NCI-H2227 (cell line): Measurements from ENCODE around the gene HASPIN.

ENCODE experiments used
- DNase-seq: peaks from one replicate; lab custom pipeline; 2025; ENCODE audit not compliant: unreplicated experiment; lab: John Stamatoyannopoulos, UW

Gene HASPIN

GRCh38 chr17:3723556-3724377 lies at the start of gene HASPIN:
HASPIN (plus strand) TSS chr17:3723903; CDS start chr17:3723936, 33 bp downstream.
- DNase-seq: peak; percentile 95

- no peak for DNase-seq
Observed at GRCh38 chr17:3675886-3676285, 47.8 kb upstream of the HASPIN start.

- DNase-seq: no peak
Observed at GRCh38 chr17:3678095-3678820, 45.4 kb upstream of the HASPIN start.

GRCh38 chr17:3678821-3679530 lies 44.7 kb upstream of the HASPIN start:
- no peak for DNase-seq

GRCh38 chr17:3679531-3680126 lies 44.1 kb upstream of the HASPIN start:
- no peak for DNase-seq

GRCh38 chr17:3681057-3681456 lies 42.6 kb upstream of the HASPIN start:
- DNase-seq: no peak

- DNase-seq: no peak
Observed at GRCh38 chr17:3681565-3681964, 42.1 kb upstream of the HASPIN start.

- no peak for DNase-seq
Observed at GRCh38 chr17:3682033-3682432, 41.7 kb upstream of the HASPIN start.

- peak; percentile 38 for DNase-seq
Observed at GRCh38 chr17:3683054-3683511, 40.6 kb upstream of the HASPIN start.

- DNase-seq: no peak
Observed at GRCh38 chr17:3685174-3685573, 38.5 kb upstream of the HASPIN start.

GRCh38 chr17:3688027-3688553 lies 35.6 kb upstream of the HASPIN start:
- DNase-seq: no peak

- no peak for DNase-seq
Observed at GRCh38 chr17:3688852-3689261, 34.8 kb upstream of the HASPIN start.

GRCh38 chr17:3689262-3690093 lies 34.2 kb upstream of the HASPIN start:
- DNase-seq: no peak

- DNase-seq: no peak
Observed at GRCh38 chr17:3690094-3690715, 33.5 kb upstream of the HASPIN start.

- no peak for DNase-seq
Observed at GRCh38 chr17:3691617-3692067, 32.1 kb upstream of the HASPIN start.

- DNase-seq: no peak
Observed at GRCh38 chr17:3692346-3692745, 31.4 kb upstream of the HASPIN start.

GRCh38 chr17:3693141-3693540 lies 30.6 kb upstream of the HASPIN start:
- DNase-seq: no peak

- no peak for DNase-seq
Observed at GRCh38 chr17:3693829-3694231, 29.9 kb upstream of the HASPIN start.

GRCh38 chr17:3695129-3695722 lies 28.5 kb upstream of the HASPIN start:
- DNase-seq: no peak
